Fibroblast of gingiva (primary cell): ENCODE measurements around the gene FRMD8.

Source experiments
- DNase-seq: peaks from one replicate; pipeline ENCODE4 v3.0.0-alpha.2; 2011; ENCODE audit warnings: low read depth

The FRMD8 gene

DNA sequence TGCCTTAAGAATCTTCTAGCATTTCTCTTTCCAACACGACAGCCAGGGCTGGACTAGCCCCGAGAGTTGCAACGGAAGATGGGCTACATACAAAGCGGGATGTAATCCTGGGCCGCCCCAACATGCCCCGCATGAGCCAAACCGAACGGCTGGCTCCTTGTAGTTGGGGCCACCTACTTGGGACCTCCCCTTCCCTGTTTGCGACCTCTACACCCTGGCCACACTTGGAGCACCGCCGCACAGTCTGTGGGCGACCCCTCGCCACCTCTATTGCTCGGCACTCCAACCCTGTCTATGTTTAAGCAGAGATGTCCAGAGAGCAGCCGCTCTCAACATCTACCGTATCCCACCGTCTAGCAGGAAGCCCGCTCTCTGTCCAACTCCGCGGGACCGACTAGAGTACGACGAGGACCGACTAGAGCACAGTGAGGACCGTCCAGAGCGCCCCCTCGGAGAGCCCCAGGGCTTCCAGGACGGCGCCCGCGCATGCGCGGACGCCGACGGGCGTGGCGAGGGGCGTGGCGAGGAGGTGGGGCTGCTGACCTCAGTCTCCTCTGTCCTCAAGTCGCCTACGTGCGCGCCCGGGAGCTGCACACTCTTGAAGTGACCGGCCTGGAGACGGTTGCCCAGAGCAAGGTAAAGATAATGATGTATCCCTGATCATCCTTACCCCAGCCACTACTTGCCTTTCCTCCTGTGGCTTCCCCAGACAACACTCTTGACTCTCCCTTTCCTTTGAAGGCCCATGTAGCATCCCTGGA, 68.4 kb downstream of the FRMD8 start:
- DNase-seq = peak; percentile 85

DNA sequence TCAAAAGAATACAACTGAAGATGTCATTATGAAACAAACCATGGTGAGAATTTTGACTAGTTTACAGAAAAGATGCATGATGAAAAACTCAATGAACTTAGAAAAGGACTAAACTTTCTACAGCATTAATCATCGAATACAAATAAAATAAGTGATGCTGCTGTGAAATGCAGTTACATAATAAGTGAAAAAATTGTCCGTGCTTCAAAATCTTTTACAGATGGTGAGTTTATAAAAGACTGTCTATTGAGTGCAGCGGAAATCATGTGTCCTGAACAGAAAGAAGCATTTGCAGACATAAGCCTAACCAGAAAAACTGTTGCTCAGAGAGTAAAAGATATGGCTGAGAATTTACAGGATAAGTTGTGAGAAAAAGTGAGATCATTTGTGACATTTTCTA, 70.0 kb downstream of the FRMD8 start:
- DNase-seq = peak; percentile 43

DNA sequence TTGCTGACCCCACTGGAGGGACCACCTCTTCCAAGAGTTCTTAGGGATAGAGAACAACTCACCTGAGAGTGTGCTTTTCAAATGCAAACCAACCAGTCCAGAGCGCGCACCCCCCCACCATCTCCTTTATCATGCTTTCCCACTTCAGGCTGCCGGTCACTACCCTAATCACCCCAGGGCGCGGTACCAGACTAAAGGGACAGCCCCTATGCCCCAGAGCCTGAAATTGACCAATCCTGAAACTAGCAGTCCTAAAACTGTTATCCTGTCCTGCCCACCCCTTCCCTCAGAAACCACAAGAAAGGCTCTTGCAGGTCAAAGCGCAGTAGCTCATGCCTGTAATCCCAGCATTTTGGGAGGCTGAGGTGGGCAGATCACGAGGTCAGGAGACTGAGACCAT, 73.1 kb downstream of the FRMD8 start:
- no peak for DNase-seq
